DMS53 (cell line): Measurements from ENCODE around the gene PAAF1.
A peak's percentile ranks its signal among the peaks of the same experiment; 100 is the strongest.

ENCODE experiments used
- DNase-seq: peaks from one replicate; lab custom pipeline; 2025; lab: John Stamatoyannopoulos, UW

The PAAF1 gene

GRCh38 chr11:73972620-73973449 is 96.0 kb downstream of the PAAF1 start:
- no peak for DNase-seq

GRCh38 chr11:73974604-73975478 is 98.0 kb downstream of the PAAF1 start:
- no peak for DNase-seq

GRCh38 chr11:73975479-73975757 is 98.6 kb downstream of the PAAF1 start:
- DNase-seq = no peak

- DNase-seq = peak; percentile 64
Observed at GRCh38 chr11:73976451-73977151, 99.8 kb downstream of the PAAF1 start.

GRCh38 chr11:73977856-73978519 is 101.2 kb downstream of the PAAF1 start:
- no peak for DNase-seq

GRCh38 chr11:73978576-73979086 is 101.8 kb downstream of the PAAF1 start:
- no peak for DNase-seq

- DNase-seq = peak; percentile 99
Observed at GRCh38 chr11:73980001-73980961, 103.5 kb downstream of the PAAF1 start.
